Measurements from ENCODE around the gene SPO11.

SPO11 gene

DNA sequence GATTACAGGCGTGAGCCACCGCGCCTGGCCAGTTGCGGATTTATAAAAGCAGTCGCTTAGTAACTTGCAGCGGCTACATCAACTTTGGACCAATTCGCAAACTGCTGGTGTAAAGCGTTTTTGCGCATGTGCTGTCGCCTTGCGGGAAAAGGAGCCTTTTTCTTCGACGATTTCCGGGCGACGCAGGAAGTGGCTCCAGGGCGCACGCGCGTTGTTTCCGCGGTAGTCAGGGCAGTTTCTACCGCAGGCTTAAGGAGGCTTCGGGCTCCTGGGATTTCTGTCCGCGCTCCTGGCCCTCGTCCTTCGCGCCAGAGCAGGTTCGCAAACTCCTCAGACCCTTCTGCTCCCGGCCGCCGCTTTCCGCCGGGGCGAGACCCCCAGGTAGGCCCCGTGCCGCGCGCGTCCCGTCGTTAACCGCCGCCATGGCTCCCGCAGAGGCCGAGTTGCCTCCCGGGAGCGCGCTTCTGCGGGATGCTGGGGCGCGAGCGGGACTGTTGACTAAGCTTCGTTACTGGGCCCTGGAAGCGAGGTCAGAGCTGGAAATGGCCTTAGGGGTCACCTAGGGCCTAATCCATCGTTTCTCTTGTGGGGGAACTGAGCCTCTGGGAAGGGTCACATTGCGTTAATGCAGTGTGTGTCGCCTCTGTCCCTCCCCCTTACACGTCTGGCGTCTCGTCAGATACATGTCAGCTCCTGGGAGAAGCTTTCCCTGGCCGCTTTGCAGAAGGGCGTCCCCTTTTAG lies 21.6 kb downstream of the SPO11 start, which contains the start of gene RAE1:
Gene RAE1, plus strand, starts transcription at position 214 of the 742 bp plus-strand sequence. CDS start 2,784 bp downstream, outside the sequence.
- H3K23ac ChIP-seq (ENCODE audit: low read length in 2 of 2), result peak within 1 kb of the TSS in 1 of 2 experiments; percentile 47
- peak within 1 kb of the TSS; percentile 100 for H3K9ac ChIP-seq (ENCODE audit: low read length)
- peak within 1 kb of the TSS; percentile 94 for H3K4me2 ChIP-seq (ENCODE audit: low read length, poor library complexity, severe bottlenecking)
- WGBS, result under 1% methylated on average over 63 of the region's 64 CpGs
- H3K79me1 ChIP-seq (replicated peaks; ENCODE audit: low read length, poor library complexity, severe bottlenecking), result peaks cover 11% of the 10 kb centered on the region
- H3K14ac ChIP-seq (ENCODE audit: low read length in 2 of 2), result peak within 1 kb of the TSS in 1 of 2 experiments; percentile 89
- peak within 1 kb of the TSS; percentile 98 for H4K8ac ChIP-seq (ENCODE audit: low read length)
- peak within 1 kb of the TSS; percentile 40 for H3K27ac ChIP-seq (ENCODE audit: low read length, poor library complexity, severe bottlenecking)
- H3K4me1 ChIP-seq (ENCODE audit: control insufficient read depth, insufficient read depth, low read depth, low read length), result peaks cover 5% of the 10 kb centered on the region
- no peaks in the 10 kb centered on the region for H3K9me3 ChIP-seq (ENCODE audit: control insufficient read depth, low read length)
- peak within 1 kb of the TSS; percentile 96 for H2AFZ ChIP-seq (ENCODE audit: low read depth, low read length)
- H3K18ac ChIP-seq (ENCODE audit: low read depth in 1 of 2, low read length in 2 of 2), result peak within 1 kb of the TSS; percentile 89 to 95
- H2BK15ac ChIP-seq (ENCODE audit: low read depth, poor library complexity, severe bottlenecking), result peak within 1 kb of the TSS; percentile 95
- no peak within 1 kb of the TSS for H2BK5ac ChIP-seq (ENCODE audit: low read depth, low read length, poor library complexity, severe bottlenecking)
- no peak within 1 kb of the TSS for H2BK120ac ChIP-seq (ENCODE audit: low read depth, low read length)
- H3K4ac ChIP-seq (ENCODE audit: low read depth in 1 of 2, low read length in 2 of 2), result peak within 1 kb of the TSS; percentile 66 to 93
- peak; percentile 95 for DNase-seq
- no peak within 1 kb of the TSS for H2BK12ac ChIP-seq (ENCODE audit: low read length in 2 of 2)
- H3K27me3 ChIP-seq (ENCODE audit: control insufficient read depth in 1 of 2, insufficient read depth in 1 of 2, low read length in 2 of 2), result no peaks in the 10 kb centered on the region
- H3K4me3 ChIP-seq (ENCODE audit: insufficient read depth in 1 of 2, low read depth in 1 of 2, low read length in 2 of 2), result peak within 1 kb of the TSS; percentile 85 to 100
- peak within 1 kb of the TSS; percentile 52 for H4K91ac ChIP-seq (ENCODE audit: low read length)
- H3K36me3 ChIP-seq (ENCODE audit: control insufficient read depth in 1 of 2, insufficient read depth in 2 of 2, low read depth in 1 of 2, low read length in 2 of 2), result peaks cover 0 to 4% of the 10 kb centered on the region in 2 experiments
- peak within 1 kb of the TSS; percentile 26 for H2AK5ac ChIP-seq (ENCODE audit: low read length, severe bottlenecking)

DNA sequence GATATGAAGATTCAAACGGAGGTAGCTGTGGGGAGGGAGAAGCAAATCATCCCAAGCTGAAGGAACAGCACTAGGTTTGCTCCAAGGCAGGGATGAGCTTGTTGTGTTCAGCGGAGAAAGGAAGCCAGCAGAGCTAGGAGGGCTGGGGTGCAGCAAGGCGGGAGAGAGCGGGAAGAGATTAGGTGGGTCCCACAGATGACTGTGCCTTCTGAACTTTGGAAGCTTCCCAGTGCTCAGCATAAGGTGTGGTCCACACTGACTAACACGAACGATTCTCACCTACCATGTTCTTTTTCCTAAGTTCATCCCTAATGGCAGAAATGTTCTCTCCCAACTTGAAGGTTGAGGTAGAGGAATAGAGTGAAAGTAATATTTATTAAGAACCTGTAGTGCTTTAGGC lies 22.7 kb downstream of the SPO11 start:
- DNase-seq, result no peak
- H3K14ac ChIP-seq (ENCODE audit: low read length in 2 of 2), result no peak overlapping the region
- H2BK12ac ChIP-seq (ENCODE audit: low read length in 2 of 2), result no peak overlapping the region
- H2AK5ac ChIP-seq (ENCODE audit: low read length, severe bottlenecking), result no peak overlapping the region
- H3K4me3 ChIP-seq (ENCODE audit: insufficient read depth in 1 of 2, low read depth in 1 of 2, low read length in 2 of 2), result peak overlapping the region in 1 of 2 experiments; percentile 100
- H3K23ac ChIP-seq (ENCODE audit: low read length in 2 of 2), result no peak overlapping the region
- peaks cover 19% of the 10 kb centered on the region for H3K79me1 ChIP-seq (replicated peaks; ENCODE audit: low read length, poor library complexity, severe bottlenecking)
- no peaks in the 10 kb centered on the region for H3K9me3 ChIP-seq (ENCODE audit: control insufficient read depth, low read length)
- no peak overlapping the region for H2AFZ ChIP-seq (ENCODE audit: low read depth, low read length)
- peaks cover 0 to 9% of the 10 kb centered on the region in 2 experiments for H3K36me3 ChIP-seq (ENCODE audit: control insufficient read depth in 1 of 2, insufficient read depth in 2 of 2, low read depth in 1 of 2, low read length in 2 of 2)
- H3K9ac ChIP-seq (ENCODE audit: low read length), result peak overlapping the region; percentile 100
- H3K27ac ChIP-seq (ENCODE audit: low read length, poor library complexity, severe bottlenecking), result no peak overlapping the region
- peak overlapping the region; percentile 18 for H4K91ac ChIP-seq (ENCODE audit: low read length)
- peak overlapping the region; percentile 94 for H3K4me2 ChIP-seq (ENCODE audit: low read length, poor library complexity, severe bottlenecking)
- H2BK120ac ChIP-seq (ENCODE audit: low read depth, low read length), result no peak overlapping the region
- peaks cover 5% of the 10 kb centered on the region for H3K4me1 ChIP-seq (ENCODE audit: control insufficient read depth, insufficient read depth, low read depth, low read length)
- no peak overlapping the region for H2BK15ac ChIP-seq (ENCODE audit: low read depth, poor library complexity, severe bottlenecking)
- no peak overlapping the region for H2BK5ac ChIP-seq (ENCODE audit: low read depth, low read length, poor library complexity, severe bottlenecking)
- WGBS, result 90% methylated on average over 6 of the region's 6 CpGs
- H3K4ac ChIP-seq (ENCODE audit: low read depth in 1 of 2, low read length in 2 of 2), result no peak overlapping the region
- no peak overlapping the region for H4K8ac ChIP-seq (ENCODE audit: low read length)
- H3K18ac ChIP-seq (ENCODE audit: low read depth in 1 of 2, low read length in 2 of 2), result no peak overlapping the region
- no peaks in the 10 kb centered on the region for H3K27me3 ChIP-seq (ENCODE audit: control insufficient read depth in 1 of 2, insufficient read depth in 1 of 2, low read length in 2 of 2)

DNA sequence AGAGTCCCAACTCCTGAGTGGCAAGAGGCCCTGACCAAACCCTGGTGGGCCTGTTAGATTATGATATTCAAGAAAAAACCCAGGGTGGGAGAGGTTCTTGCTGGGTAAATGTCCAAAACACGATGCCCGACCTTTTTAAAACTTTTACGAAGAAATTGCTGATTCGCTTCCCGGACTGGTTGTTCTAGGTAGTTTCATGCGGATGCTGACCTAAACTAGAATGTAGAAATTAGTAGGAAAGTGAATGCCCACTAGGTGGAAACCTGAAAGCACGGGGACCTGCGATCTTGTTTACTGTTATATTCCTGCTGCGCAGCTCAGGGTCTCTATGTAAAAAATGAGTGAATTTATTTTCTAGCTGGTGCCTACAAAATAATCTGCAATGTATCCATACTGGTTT lies 23.7 kb downstream of the SPO11 start:
- WGBS, result 97% methylated on average over 9 of the region's 9 CpGs
- H3K14ac ChIP-seq (ENCODE audit: low read length in 2 of 2), result no peak overlapping the region
- H3K4me3 ChIP-seq (ENCODE audit: insufficient read depth in 1 of 2, low read depth in 1 of 2, low read length in 2 of 2), result no peak overlapping the region
- H3K9me3 ChIP-seq (ENCODE audit: control insufficient read depth, low read length), result no peaks in the 10 kb centered on the region
- H3K4me2 ChIP-seq (ENCODE audit: low read length, poor library complexity, severe bottlenecking), result no peak overlapping the region
- no peak overlapping the region for H3K23ac ChIP-seq (ENCODE audit: low read length in 2 of 2)
- H2BK5ac ChIP-seq (ENCODE audit: low read depth, low read length, poor library complexity, severe bottlenecking), result no peak overlapping the region
- peaks cover 19% of the 10 kb centered on the region for H3K79me1 ChIP-seq (replicated peaks; ENCODE audit: low read length, poor library complexity, severe bottlenecking)
- no peak overlapping the region for H3K9ac ChIP-seq (ENCODE audit: low read length)
- no peaks in the 10 kb centered on the region for H3K27me3 ChIP-seq (ENCODE audit: control insufficient read depth in 1 of 2, insufficient read depth in 1 of 2, low read length in 2 of 2)
- H2BK15ac ChIP-seq (ENCODE audit: low read depth, poor library complexity, severe bottlenecking), result no peak overlapping the region
- H3K27ac ChIP-seq (ENCODE audit: low read length, poor library complexity, severe bottlenecking), result no peak overlapping the region
- peaks cover 0 to 9% of the 10 kb centered on the region in 2 experiments for H3K36me3 ChIP-seq (ENCODE audit: control insufficient read depth in 1 of 2, insufficient read depth in 2 of 2, low read depth in 1 of 2, low read length in 2 of 2)
- H3K4ac ChIP-seq (ENCODE audit: low read depth in 1 of 2, low read length in 2 of 2), result no peak overlapping the region
- H2BK12ac ChIP-seq (ENCODE audit: low read length in 2 of 2), result no peak overlapping the region
- peaks cover 5% of the 10 kb centered on the region for H3K4me1 ChIP-seq (ENCODE audit: control insufficient read depth, insufficient read depth, low read depth, low read length)
- no peak overlapping the region for H4K91ac ChIP-seq (ENCODE audit: low read length)
- H4K8ac ChIP-seq (ENCODE audit: low read length), result no peak overlapping the region
- no peak for DNase-seq
- no peak overlapping the region for H3K18ac ChIP-seq (ENCODE audit: low read depth in 1 of 2, low read length in 2 of 2)
- H2BK120ac ChIP-seq (ENCODE audit: low read depth, low read length), result no peak overlapping the region
- H2AK5ac ChIP-seq (ENCODE audit: low read length, severe bottlenecking), result no peak overlapping the region
- no peak overlapping the region for H2AFZ ChIP-seq (ENCODE audit: low read depth, low read length)

DNA sequence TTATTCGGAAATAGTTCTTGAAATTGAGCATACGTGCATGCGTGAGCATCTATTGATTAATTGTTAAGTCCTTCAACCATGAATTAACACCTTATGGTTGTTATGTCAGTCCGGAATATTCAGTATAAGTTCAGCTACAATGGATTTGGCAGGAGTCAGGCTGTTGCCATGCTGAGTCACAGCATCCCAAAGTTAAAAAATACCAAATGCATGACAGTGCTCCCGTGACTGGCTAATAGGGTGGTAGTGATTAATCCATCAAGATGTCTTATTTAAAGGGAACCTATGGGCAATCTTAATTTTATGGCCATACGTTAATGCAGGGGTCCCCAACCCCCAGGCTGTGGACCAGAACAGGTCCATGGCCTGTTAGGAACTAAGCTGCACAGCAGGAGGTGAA lies 31.9 kb downstream of the SPO11 start:
- DNase-seq, result peak; percentile 52
- no peak overlapping the region for H3K9ac ChIP-seq (ENCODE audit: low read length)
- H3K14ac ChIP-seq (ENCODE audit: low read length in 2 of 2), result no peak overlapping the region
- H3K18ac ChIP-seq (ENCODE audit: low read depth in 1 of 2, low read length in 2 of 2), result no peak overlapping the region
- H3K36me3 ChIP-seq (ENCODE audit: control insufficient read depth in 1 of 2, insufficient read depth in 2 of 2, low read depth in 1 of 2, low read length in 2 of 2), result peaks cover 28 to 46% of the 10 kb centered on the region in 2 experiments
- H3K4me1 ChIP-seq (ENCODE audit: control insufficient read depth, insufficient read depth, low read depth, low read length), result peaks cover 2% of the 10 kb centered on the region
- no peak overlapping the region for H2AK5ac ChIP-seq (ENCODE audit: low read length, severe bottlenecking)
- no peak overlapping the region for H3K4ac ChIP-seq (ENCODE audit: low read depth in 1 of 2, low read length in 2 of 2)
- no peak overlapping the region for H2BK120ac ChIP-seq (ENCODE audit: low read depth, low read length)
- no peaks in the 10 kb centered on the region for H3K9me3 ChIP-seq (ENCODE audit: control insufficient read depth, low read length)
- H4K91ac ChIP-seq (ENCODE audit: low read length), result no peak overlapping the region
- no peak overlapping the region for H2BK5ac ChIP-seq (ENCODE audit: low read depth, low read length, poor library complexity, severe bottlenecking)
- H4K8ac ChIP-seq (ENCODE audit: low read length), result no peak overlapping the region
- H2BK15ac ChIP-seq (ENCODE audit: low read depth, poor library complexity, severe bottlenecking), result no peak overlapping the region
- H2AFZ ChIP-seq (ENCODE audit: low read depth, low read length), result no peak overlapping the region
- no peak overlapping the region for H2BK12ac ChIP-seq (ENCODE audit: low read length in 2 of 2)
- no peak overlapping the region for H3K23ac ChIP-seq (ENCODE audit: low read length in 2 of 2)
- peak overlapping the region; percentile 54 for H3K27ac ChIP-seq (ENCODE audit: low read length, poor library complexity, severe bottlenecking)
- H3K27me3 ChIP-seq (ENCODE audit: control insufficient read depth in 1 of 2, insufficient read depth in 1 of 2, low read length in 2 of 2), result no peaks in the 10 kb centered on the region
- peaks cover 32% of the 10 kb centered on the region for H3K79me1 ChIP-seq (replicated peaks; ENCODE audit: low read length, poor library complexity, severe bottlenecking)
- WGBS, result 65% methylated on average over 6 of the region's 6 CpGs
- no peak overlapping the region for H3K4me2 ChIP-seq (ENCODE audit: low read length, poor library complexity, severe bottlenecking)
- peak overlapping the region in 1 of 2 experiments; percentile 50 for H3K4me3 ChIP-seq (ENCODE audit: insufficient read depth in 1 of 2, low read depth in 1 of 2, low read length in 2 of 2)
